ENCODE data around the gene PPL. TPM values are rescaled to one million over a fixed set of nuclear protein-coding genes. Genes with fewer than 3 reads are reported as not detected.

Gene PPL
- polyA plus RNA-seq, 3 donors = 0.02 TPM; not detected in 2

DNA sequence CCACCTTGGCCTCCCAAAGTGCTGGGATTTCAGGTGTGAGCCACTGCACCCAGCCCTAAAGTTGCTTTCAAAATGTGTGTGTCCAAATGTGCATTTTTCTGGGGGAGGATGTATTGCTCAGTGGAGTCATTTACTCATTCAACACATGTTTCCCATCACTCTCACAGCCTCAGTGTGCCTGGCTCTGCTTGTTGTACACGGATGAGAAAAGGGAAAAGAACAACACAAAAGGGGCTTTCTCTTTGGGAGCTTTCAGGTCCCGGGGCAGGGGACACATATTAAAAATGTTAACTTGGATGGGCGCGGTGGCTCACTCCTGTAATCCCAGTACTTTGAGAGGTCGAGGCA, 1.7 kb upstream of the PPL start:
- Histone ChIP-seq H3K36me3 (replicated peaks in 1 of 2; ENCODE audit: control insufficient read depth in 1 of 2, insufficient read depth in 2 of 2, low read length in 2 of 2) (no peaks in the 10 kb centered on the region), H3K4me2 (replicated peaks; ENCODE audit: extremely low read depth, low read length, poor library complexity, severe bottlenecking) (no peak overlapping the region), H3K9ac (ENCODE audit: insufficient read depth, low read length, poor library complexity, severe bottlenecking) (no peak overlapping the region), H3K4me3 (replicated peaks in 1 of 3; ENCODE audit: low read depth in 2 of 3, low read length in 3 of 3) (no peak overlapping the region), H3K27ac (ENCODE audit: low read depth in 1 of 2, low read length in 2 of 2) (no peak overlapping the region), H3K79me2 (ENCODE audit: insufficient read depth, low read length) (no peaks in the 10 kb centered on the region), H4K20me1 (ENCODE audit: insufficient read depth, low read length) (no peaks in the 10 kb centered on the region), H3K4me1 (ENCODE audit: control insufficient read depth in 1 of 2, insufficient read depth in 2 of 2, low read length in 2 of 2) (peaks cover 9 to 10% of the 10 kb centered on the region in 2 donors), H3K9me3 (replicated peaks in 1 of 2; ENCODE audit: control insufficient read depth in 1 of 2, insufficient read depth in 1 of 2, low read length in 2 of 2) (peaks cover 0 to 12% of the 10 kb centered on the region in 2 donors), H3K27me3 (ENCODE audit: control insufficient read depth in 2 of 2, insufficient read depth in 2 of 2, low read length in 2 of 2) (peaks cover 20 to 40% of the 10 kb centered on the region in 2 donors), H2AFZ (ENCODE audit: insufficient read depth, low read depth, low read length, poor library complexity, severe bottlenecking) (no peak overlapping the region)
- TF ChIP-seq, protein P1, sequence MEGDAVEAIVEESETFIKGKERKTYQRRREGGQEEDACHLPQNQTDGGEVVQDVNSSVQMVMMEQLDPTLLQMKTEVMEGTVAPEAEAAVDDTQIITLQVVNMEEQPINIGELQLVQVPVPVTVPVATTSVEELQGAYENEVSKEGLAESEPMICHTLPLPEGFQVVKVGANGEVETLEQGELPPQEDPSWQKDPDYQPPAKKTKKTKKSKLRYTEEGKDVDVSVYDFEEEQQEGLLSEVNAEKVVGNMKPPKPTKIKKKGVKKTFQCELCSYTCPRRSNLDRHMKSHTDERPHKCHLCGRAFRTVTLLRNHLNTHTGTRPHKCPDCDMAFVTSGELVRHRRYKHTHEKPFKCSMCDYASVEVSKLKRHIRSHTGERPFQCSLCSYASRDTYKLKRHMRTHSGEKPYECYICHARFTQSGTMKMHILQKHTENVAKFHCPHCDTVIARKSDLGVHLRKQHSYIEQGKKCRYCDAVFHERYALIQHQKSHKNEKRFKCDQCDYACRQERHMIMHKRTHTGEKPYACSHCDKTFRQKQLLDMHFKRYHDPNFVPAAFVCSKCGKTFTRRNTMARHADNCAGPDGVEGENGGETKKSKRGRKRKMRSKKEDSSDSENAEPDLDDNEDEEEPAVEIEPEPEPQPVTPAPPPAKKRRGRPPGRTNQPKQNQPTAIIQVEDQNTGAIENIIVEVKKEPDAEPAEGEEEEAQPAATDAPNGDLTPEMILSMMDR (IDR thresholded peaks at IDR 0.05) = no peak
- H3K36me3 Mint-ChIP-seq = no peaks in the 10 kb centered on the region
- 97% methylated on average over 5 of the region's 5 CpGs for WGBS (ENCODE audit: insufficient coverage)
- H3K4me1 Mint-ChIP-seq = peaks cover 9% of the 10 kb centered on the region
- intact Hi-C loops (cut with micrococcal nuclease) = no loop called here
- H3K9me3 Mint-ChIP-seq = peaks cover 0 to 22% (median 5%) of the 10 kb centered on the region in 7 donors
- peak overlapping the region in 1 of 2 donors; percentile 42 for H3K4me3 Mint-ChIP-seq
- DNase-seq = no peak
- H3K27me3 Mint-ChIP-seq (ENCODE audit: low read depth in 3 of 3) = peaks cover 43 to 58% (median 48%) of the 10 kb centered on the region in 3 donors
- H3K27ac Mint-ChIP-seq = no peak overlapping the region

DNA sequence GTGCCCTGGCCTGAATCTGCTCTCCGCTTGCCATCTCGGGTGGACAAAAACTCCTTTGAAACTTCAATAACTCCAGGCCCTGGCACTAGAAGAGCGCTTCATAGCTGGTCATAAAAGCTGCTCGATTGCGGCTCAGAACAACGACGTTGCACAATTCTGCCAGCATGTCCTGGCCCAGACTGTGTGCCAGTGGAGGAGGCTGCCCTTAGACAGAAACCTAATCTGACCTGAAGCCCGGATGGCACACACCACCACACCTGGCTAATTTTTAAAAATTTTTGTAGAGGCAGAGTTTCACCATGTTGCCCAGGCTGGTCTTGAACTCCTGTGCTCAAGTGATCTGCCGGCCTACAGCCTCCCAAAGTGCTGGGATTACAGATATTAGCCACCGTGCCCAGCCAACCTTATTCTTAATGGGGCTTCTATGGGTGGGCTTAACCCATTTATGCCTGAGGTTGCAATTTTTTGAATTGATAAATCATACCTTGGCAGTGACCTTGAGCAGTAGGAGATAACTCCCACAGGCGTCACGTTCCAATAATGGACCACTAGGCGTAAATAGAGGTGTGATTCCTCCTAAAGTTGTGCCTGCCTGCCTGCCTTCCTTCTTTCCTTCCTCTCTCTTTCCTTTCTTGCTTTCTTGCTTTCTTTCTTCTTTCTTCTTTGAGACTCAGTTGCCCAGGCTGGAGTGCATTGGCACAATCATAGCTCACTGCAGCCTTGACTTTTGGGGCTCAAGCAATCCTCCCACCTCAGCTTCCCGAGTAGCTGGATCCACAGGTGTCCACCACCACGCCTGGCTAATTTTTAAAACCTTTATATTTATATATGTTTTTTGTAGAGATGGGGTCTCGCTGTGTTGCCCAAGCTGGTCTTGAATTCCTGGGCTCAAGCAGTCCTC, 1.1 kb upstream of the PPL start:
- WGBS (ENCODE audit: insufficient coverage) = 84% methylated on average over 11 of the region's 16 CpGs
- no peak overlapping the region for H3K27ac ChIP-seq (ENCODE audit: low read depth in 1 of 2, low read length in 2 of 2)
- no peak overlapping the region for H3K4me3 ChIP-seq (replicated peaks in 1 of 3; ENCODE audit: low read depth in 2 of 3, low read length in 3 of 3)
- peaks cover 9 to 10% of the 10 kb centered on the region in 2 donors for H3K4me1 ChIP-seq (ENCODE audit: control insufficient read depth in 1 of 2, insufficient read depth in 2 of 2, low read length in 2 of 2)
- H3K9ac ChIP-seq (ENCODE audit: insufficient read depth, low read length, poor library complexity, severe bottlenecking) = no peak overlapping the region
- H4K20me1 ChIP-seq (ENCODE audit: insufficient read depth, low read length) = no peaks in the 10 kb centered on the region
- intact Hi-C loops (cut with micrococcal nuclease) = no loop called here
- peaks cover 43 to 58% (median 48%) of the 10 kb centered on the region in 3 donors for H3K27me3 Mint-ChIP-seq (ENCODE audit: low read depth in 3 of 3)
- H3K79me2 ChIP-seq (ENCODE audit: insufficient read depth, low read length) = no peaks in the 10 kb centered on the region
- TF ChIP-seq, protein P1 (IDR thresholded peaks at IDR 0.05) = no peak
- peaks cover 20 to 40% of the 10 kb centered on the region in 2 donors for H3K27me3 ChIP-seq (ENCODE audit: control insufficient read depth in 2 of 2, insufficient read depth in 2 of 2, low read length in 2 of 2)
- DNase-seq = no peak
- H3K4me1 Mint-ChIP-seq = peaks cover 9% of the 10 kb centered on the region
- peaks cover 0 to 22% (median 5%) of the 10 kb centered on the region in 7 donors for H3K9me3 Mint-ChIP-seq
- peak overlapping the region in 1 of 2 donors; percentile 70 for H3K4me3 Mint-ChIP-seq
- H3K36me3 ChIP-seq (replicated peaks in 1 of 2; ENCODE audit: control insufficient read depth in 1 of 2, insufficient read depth in 2 of 2, low read length in 2 of 2) = no peaks in the 10 kb centered on the region
- H3K4me2 ChIP-seq (replicated peaks; ENCODE audit: extremely low read depth, low read length, poor library complexity, severe bottlenecking) = no peak overlapping the region
- no peak overlapping the region for H3K27ac Mint-ChIP-seq
- H3K36me3 Mint-ChIP-seq = no peaks in the 10 kb centered on the region
- H2AFZ ChIP-seq (ENCODE audit: insufficient read depth, low read depth, low read length, poor library complexity, severe bottlenecking) = no peak overlapping the region
- peaks cover 0 to 12% of the 10 kb centered on the region in 2 donors for H3K9me3 ChIP-seq (replicated peaks in 1 of 2; ENCODE audit: control insufficient read depth in 1 of 2, insufficient read depth in 1 of 2, low read length in 2 of 2)
